Lung microvascular endothelial cell (primary cell): ENCODE measurements around the gene CASP14. TPM values are rescaled to one million over a fixed set of nuclear protein-coding genes. Genes with fewer than 3 reads are reported as not detected.
"Not testable (repeated sequence)": the region's sequence is repeated elsewhere in the genome, so short reads cannot be mapped to it uniquely, and the experiment has no call there.

ENCODE experiments used
- DNase-seq, 2 donors: peaks; one replicate each; pipeline versions ENCODE4 v3.0.0 to v3.0.0-alpha.2; 2010; ENCODE audit warnings: low read depth in 2 of 2
- total RNA-seq: library from RNA; depleted of rRNA; stranded (reverse); fragments of >200 nt; gene quantifications from 2 replicates; pipeline ENCODE4 v1.2.1, GENCODE V29; 2014

The CASP14 gene
- not detected in 2 replicates for total RNA-seq

GRCh38 chr19:15048885-15049541, at the start of gene CASP14:
Gene CASP14 (plus strand): TSS chr19:15049480. CDS start chr19:15052252, 2,772 bp downstream.
- no peak for DNase-seq

- no peak for DNase-seq
Measured at GRCh38 chr19:15008308-15008707, 41.0 kb upstream of the CASP14 start.

- no peak for DNase-seq
Measured at GRCh38 chr19:15010501-15011300, 38.6 kb upstream of the CASP14 start.

- DNase-seq = no peak
Measured at GRCh38 chr19:15014579-15014978, 34.7 kb upstream of the CASP14 start.

GRCh38 chr19:15015946-15016542, 33.2 kb upstream of the CASP14 start:
- DNase-seq = peak; percentile 40 to 44

GRCh38 chr19:15018836-15019235, 30.4 kb upstream of the CASP14 start:
- DNase-seq = not testable (repeated sequence)

- no peak for DNase-seq
Measured at GRCh38 chr19:15021286-15022007, 27.8 kb upstream of the CASP14 start.

GRCh38 chr19:15022752-15023151, 26.5 kb upstream of the CASP14 start:
- no peak for DNase-seq

- no peak for DNase-seq
Measured at GRCh38 chr19:15025217-15025616, 24.1 kb upstream of the CASP14 start.

- DNase-seq = no peak
Measured at GRCh38 chr19:15028490-15028889, 20.8 kb upstream of the CASP14 start.

GRCh38 chr19:15031675-15032074, 17.6 kb upstream of the CASP14 start:
- no peak for DNase-seq

- DNase-seq = no peak
Measured at GRCh38 chr19:15035795-15036311, 13.4 kb upstream of the CASP14 start.

GRCh38 chr19:15037586-15037985, 11.7 kb upstream of the CASP14 start:
- DNase-seq = no peak

GRCh38 chr19:15038294-15038693, 11.0 kb upstream of the CASP14 start:
- DNase-seq = no peak

GRCh38 chr19:15042003-15042402, 7.3 kb upstream of the CASP14 start:
- no peak for DNase-seq

- no peak for DNase-seq
Measured at GRCh38 chr19:15042826-15043225, 6.5 kb upstream of the CASP14 start.

- no peak for DNase-seq
Measured at GRCh38 chr19:15045506-15045905, 3.8 kb upstream of the CASP14 start.

GRCh38 chr19:15047680-15048079, 1.6 kb upstream of the CASP14 start:
- no peak for DNase-seq

- no peak for DNase-seq
Measured at GRCh38 chr19:15048128-15048527, 1.2 kb upstream of the CASP14 start.

GRCh38 chr19:15050639-15051038, 1.4 kb downstream of the CASP14 start:
- no peak for DNase-seq

GRCh38 chr19:15062036-15062435, 12.8 kb downstream of the CASP14 start:
- DNase-seq = no peak

- DNase-seq = not testable (repeated sequence)
Measured at GRCh38 chr19:15070386-15070785, 21.1 kb downstream of the CASP14 start.
